ENCODE data around the gene ZNF804A.
A peak's percentile ranks its signal among the peaks of the same experiment; 100 is the strongest.
"Not testable (repeated sequence)": the region's sequence is repeated elsewhere in the genome, so short reads cannot be mapped to it uniquely, and the experiment has no call there.

Gene ZNF804A

GRCh38 chr2:184756161-184756560 lies 157.8 kb downstream of the ZNF804A start:
- H3K4me3 ChIP-seq (replicated peaks; ENCODE audit: low read depth, low read length) = no peak overlapping the region
- TF ChIP-seq, protein P1, sequence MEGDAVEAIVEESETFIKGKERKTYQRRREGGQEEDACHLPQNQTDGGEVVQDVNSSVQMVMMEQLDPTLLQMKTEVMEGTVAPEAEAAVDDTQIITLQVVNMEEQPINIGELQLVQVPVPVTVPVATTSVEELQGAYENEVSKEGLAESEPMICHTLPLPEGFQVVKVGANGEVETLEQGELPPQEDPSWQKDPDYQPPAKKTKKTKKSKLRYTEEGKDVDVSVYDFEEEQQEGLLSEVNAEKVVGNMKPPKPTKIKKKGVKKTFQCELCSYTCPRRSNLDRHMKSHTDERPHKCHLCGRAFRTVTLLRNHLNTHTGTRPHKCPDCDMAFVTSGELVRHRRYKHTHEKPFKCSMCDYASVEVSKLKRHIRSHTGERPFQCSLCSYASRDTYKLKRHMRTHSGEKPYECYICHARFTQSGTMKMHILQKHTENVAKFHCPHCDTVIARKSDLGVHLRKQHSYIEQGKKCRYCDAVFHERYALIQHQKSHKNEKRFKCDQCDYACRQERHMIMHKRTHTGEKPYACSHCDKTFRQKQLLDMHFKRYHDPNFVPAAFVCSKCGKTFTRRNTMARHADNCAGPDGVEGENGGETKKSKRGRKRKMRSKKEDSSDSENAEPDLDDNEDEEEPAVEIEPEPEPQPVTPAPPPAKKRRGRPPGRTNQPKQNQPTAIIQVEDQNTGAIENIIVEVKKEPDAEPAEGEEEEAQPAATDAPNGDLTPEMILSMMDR (IDR thresholded peaks at IDR 0.05; ENCODE audit: low read length, missing control alignments) = no peak
- no peak for DNase-seq (ENCODE audit: low read depth)

DNA sequence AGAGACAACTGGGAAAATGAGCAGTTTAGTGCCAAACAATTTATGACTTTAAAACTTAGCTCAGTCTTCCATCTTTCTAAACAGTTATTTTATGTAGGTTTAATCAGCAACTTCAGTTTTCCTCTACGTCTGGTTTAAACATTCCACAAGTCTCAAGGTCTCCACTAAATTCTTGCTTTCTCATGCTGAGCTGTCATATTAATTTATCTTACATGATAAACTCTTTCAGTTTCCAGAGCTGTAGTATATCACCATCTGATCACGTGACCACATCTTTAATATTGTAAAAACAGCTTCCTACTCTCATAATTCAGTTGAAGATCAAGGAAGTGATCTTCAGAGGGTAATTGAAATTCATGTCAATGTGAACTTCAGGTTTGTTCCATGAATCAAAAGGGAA lies 158.6 kb downstream of the ZNF804A start:
- peak; percentile 39 for DNase-seq (ENCODE audit: low read depth)
- TF ChIP-seq, protein P1 (IDR thresholded peaks at IDR 0.05; ENCODE audit: low read length, missing control alignments) = no peak
- H3K4me3 ChIP-seq (replicated peaks; ENCODE audit: low read depth, low read length) = no peak overlapping the region

GRCh38 chr2:184759557-184760255 lies 161.4 kb downstream of the ZNF804A start:
- not testable (repeated sequence) for H3K4me3 ChIP-seq (replicated peaks; ENCODE audit: low read depth, low read length); DNase-seq (ENCODE audit: low read depth)

DNA sequence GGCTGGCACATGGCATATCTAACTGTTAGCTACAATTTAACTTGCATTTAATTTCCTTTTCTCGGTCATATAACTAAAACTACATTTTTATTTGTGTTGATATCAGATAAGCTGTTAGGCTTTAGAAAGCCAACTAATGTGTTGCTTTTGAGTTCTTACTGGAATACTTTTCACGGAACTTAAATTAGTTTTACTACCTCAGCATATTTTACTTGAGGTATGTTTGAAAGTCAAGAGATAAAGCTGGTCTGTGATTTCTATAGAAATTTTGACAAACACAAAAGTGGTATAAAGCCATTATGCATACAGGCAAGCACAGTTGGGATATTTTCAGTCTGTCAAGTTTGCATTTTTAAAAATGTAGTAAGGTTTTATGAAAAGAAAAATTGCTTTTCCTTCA lies 162.6 kb downstream of the ZNF804A start:
- DNase-seq (ENCODE audit: low read depth) = no peak
- TF ChIP-seq, protein P1 (IDR thresholded peaks at IDR 0.05; ENCODE audit: low read length, missing control alignments) = no peak
- H3K4me3 ChIP-seq (replicated peaks; ENCODE audit: low read depth, low read length) = no peak overlapping the region

DNA sequence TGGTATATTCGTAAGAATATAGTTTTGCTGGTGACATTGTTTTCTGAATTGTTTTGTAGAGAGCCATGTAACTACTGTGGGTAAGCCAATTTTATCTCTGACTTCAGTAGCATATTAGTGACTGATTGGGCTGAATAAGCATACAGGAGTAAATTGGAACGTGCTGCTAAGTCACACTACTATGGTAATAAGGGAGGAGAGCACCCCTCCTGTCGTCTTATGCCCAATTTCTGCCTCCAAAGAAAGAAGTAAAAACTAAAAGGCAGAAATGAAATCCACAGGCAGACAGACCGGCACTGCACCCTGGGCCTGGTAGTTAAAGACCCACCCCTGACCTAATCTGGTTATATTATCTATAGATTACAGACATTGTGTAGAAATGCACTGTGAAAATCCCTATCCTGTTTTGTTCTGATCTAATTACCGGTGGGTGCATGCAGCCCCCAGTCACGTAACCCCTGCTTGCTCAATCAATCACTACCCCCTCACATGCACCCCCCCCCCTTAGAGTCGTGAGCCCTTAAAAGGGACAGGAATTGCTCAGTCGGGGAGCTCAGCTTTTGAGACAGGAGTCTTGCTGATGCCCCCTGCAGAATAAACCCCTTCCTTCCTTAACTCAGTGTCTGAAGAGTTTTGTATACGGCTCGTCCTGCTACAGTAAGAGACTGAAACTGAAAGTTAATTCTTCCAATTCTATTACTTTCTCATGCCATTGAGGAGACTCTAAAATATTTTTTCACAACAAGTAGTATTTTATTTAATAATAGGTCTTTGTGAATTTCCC lies 167.0 kb downstream of the ZNF804A start:
- no peak overlapping the region for H3K4me3 ChIP-seq (replicated peaks; ENCODE audit: low read depth, low read length)
- no peak for DNase-seq (ENCODE audit: low read depth)
- TF ChIP-seq, protein P1 (IDR thresholded peaks at IDR 0.05; ENCODE audit: low read length, missing control alignments) = no peak

- TF ChIP-seq, protein P1 (IDR thresholded peaks at IDR 0.05; ENCODE audit: low read length, missing control alignments) = no peak
- DNase-seq (ENCODE audit: low read depth) = peak; percentile 25
- H3K4me3 ChIP-seq (replicated peaks; ENCODE audit: low read depth, low read length) = no peak overlapping the region
These were observed 168.7 kb downstream of the ZNF804A start for GRCh38 chr2:184767059-184767458.

DNA sequence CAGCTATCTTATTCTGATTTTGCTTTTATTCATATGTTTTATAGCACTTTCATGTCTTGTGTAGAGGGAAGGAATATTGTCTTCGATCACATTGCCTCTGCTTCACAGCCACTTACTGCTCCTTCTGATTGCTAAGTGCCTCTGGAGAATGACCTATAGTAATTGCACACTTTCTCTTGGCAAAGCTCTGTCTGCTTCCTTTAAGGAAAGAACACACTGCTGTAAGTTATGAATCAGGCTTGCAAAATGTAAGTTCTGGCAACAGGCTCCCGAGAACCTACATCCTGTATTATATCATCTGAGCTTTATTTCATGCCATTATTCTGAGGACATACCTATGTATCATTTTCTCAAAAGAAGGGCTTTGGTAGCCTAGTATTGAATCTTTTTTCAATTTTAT lies 170.7 kb downstream of the ZNF804A start:
- DNase-seq (ENCODE audit: low read depth) = peak; percentile 77
- no peak overlapping the region for H3K4me3 ChIP-seq (replicated peaks; ENCODE audit: low read depth, low read length)
- TF ChIP-seq, protein P1 (IDR thresholded peaks at IDR 0.05; ENCODE audit: low read length, missing control alignments) = no peak

All from fibroblast of pulmonary artery (primary cell).